GM18907 (cell line): ENCODE data around the gene CRYZL1.
"Not testable (repeated sequence)": the region's sequence is repeated elsewhere in the genome, so short reads cannot be mapped to it uniquely, and the experiment has no call there.

Source experiments
- ATAC-seq: cut with Tn5 transposase; IDR thresholded peaks from one replicate; pipeline ENCODE4 v1.9.1; 2021; ENCODE audit warnings: mild to moderate bottlenecking, moderate library complexity; ENCODE audit not compliant: unreplicated experiment

Gene CRYZL1

DNA sequence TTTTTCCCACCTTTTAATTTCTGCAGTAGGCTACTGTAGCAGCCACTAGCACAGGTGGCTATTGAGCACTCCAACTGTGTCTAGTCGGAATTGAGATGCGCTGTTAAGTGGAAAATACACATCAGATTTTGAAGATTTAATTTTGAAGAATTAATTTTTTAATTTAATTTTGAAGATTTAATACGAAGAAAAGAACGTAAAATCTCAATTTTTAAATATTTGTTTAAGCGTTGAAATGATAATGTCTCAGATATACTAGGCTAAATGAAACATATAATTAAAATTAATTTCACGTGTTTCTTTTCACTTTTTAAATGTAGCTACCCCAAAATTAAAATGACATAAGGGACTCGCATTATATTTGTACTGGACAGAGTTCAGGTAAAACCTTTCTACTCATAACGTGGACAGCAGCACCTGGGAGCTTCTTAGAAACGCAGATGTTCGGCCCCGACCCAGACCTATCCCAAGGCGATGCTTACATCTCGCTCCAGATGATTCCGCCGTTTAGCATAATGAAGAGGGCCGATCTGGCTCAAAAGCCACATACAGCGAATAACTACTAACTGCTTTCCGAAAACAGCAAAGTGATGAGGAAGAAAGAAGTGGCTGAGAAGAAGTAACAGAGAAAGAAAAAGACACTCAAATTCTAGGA, 717 bp downstream of the CRYZL1 start:
- ATAC-seq = no peak

GRCh38 chr21:33634254-33634653, 7.3 kb downstream of the CRYZL1 start:
- no peak for ATAC-seq

- not testable (repeated sequence) for ATAC-seq
Observed at GRCh38 chr21:33626151-33626550, 15.4 kb downstream of the CRYZL1 start.

DNA sequence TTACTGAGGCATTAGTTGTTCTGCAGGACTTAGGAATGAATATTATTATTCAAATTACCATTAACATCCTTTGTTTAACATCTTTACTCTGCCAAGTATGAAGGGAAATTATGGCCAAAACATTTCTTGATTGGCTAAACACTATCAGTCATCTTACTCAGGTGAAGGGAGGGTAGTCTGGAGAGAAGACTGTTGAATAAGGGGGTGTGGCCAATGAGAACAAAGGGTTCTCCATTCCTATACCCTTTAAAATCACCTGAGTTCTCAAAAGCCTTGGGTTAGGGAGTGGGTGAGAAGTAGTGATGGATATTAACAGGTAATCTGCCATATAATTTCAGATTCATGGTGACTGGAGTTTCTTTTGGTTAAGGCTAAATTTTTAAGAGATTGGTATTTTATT, 19.3 kb downstream of the CRYZL1 start:
- no peak for ATAC-seq

GRCh38 chr21:33619726-33620125, 21.8 kb downstream of the CRYZL1 start:
- ATAC-seq = no peak

GRCh38 chr21:33618407-33618806, 23.1 kb downstream of the CRYZL1 start:
- no peak for ATAC-seq

DNA sequence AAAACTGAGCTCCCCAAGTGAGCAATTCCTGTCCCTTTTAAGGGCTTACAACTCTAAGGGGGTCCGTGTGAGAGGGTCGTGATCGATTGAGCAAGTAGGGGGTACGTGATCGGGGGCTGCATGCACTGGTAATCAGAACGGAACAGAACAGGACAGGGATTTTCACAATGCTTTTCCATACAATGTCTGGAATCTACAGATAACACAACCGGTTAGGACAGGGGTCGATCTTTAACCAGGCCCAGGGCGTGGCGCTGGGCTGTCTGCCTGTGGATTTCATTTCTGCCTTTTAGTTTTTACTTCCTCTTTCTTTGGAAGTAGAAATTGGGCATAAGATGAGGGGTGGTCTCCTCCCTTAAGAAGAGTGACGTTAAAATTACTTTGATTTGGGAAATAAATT, 24.0 kb downstream of the CRYZL1 start:
- not testable (repeated sequence) for ATAC-seq

GRCh38 chr21:33611006-33611744, 30.4 kb downstream of the CRYZL1 start:
- ATAC-seq = no peak

DNA sequence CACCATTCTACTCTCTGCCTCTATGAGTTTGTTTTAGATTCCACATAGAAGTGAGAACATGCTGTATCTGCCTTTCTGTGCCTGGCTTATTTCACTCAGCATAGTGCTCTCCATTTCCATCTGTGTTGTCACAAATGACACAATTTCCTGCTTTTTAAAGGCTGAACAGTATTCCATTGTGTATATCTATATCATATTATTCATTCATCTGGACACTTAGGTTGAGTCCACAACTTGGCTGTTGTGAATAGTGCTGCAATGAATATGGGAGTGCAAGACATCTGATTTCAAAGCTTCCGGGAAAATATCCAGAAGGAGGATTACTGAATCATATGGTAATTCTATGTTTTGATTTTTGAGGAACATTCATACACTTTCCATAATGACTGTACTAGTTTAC, 33.0 kb downstream of the CRYZL1 start:
- ATAC-seq = no peak

- ATAC-seq = no peak
Observed at GRCh38 chr21:33598051-33598450, 43.5 kb downstream of the CRYZL1 start.

GRCh38 chr21:33588485-33589335, 52.8 kb downstream of the CRYZL1 start, which contains the start of gene DONSON:
TSS of gene DONSON (minus strand) at chr21:33588684. CDS start at chr21:33588641, 43 bp downstream.
- ATAC-seq = peak; percentile 88

DNA sequence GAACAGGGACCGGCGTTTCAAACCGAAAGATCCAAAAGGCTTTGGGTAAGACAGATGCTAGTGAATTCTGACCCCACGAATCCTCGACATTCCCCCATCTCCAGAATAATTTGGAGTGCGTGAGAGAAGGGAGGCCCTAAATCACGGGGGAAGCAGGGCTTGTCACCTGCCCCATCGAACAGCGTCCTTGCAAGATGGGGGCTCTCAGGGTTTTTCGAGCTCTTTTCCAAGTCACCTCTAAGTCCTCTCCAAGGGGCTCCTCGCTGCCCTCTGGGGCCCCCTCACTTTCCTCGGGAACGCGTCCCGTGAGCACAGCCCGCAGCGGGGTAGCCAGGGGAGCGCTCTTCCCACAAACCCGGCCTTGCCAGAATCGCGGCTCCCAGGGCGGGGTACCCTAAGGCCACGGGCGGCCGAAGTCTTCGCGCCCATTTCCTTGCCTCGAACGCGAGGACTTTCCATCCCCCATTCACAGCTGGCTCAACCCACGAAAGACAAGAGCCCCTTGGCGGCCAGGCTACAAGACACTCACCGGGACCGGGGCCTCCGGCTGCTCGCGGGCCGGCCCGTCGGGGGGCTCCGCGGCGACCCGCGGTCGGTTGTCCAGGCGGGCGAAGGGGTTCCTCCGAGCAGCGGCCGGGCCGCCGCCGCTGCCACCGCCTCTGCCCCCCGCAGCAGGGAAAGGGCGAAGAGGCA, 53.6 kb downstream of the CRYZL1 start:
- peak; percentile 44 for ATAC-seq

- ATAC-seq = no peak
Observed at GRCh38 chr21:33586927-33587326, 54.6 kb downstream of the CRYZL1 start.

DNA sequence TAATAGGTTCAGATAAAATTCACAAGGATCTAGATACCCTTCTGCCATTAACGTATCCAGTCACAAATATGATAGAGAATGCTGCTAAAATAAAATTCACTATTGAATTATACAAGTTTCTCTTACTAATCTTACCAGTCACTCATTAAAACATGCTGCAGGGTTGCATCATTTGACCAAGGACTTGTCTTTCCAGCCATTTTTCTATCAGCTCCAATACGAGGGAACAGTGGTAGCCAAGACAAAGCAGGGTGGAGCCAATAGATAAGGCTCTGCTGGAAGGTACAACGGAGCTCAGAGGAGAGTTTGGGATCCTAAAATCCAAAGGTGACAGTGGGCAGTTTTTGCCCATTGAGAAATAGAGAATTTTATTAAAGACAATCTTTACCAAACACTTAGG, 57.1 kb downstream of the CRYZL1 start:
- ATAC-seq = no peak

DNA sequence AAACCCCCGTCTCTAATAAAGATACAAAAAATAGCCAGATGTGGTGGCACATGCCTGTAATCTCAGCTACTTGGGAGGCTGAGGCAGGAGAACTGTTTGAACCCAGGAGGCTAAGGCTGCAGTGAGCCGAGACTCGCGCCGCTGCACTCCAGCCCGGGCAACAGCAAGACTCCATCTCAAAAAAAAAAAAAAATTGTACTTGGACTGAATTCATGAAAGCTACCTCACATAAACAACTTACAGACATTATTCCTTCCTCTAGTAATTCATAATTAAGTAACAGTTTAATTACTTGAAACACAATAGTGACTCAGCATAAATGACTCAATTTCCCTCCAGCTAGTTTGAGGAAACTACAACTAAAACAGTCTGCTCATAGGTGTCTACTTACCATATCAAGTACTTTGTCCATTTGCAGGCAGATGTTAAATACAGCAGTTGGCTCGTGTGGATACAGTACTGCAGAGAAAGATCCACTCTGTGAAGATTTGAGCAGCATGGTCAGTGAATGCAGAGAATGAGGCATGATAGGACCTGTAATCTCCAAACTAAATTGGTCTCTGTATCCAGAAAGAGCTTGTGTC, 62.5 kb downstream of the CRYZL1 start:
- ATAC-seq = no peak

DNA sequence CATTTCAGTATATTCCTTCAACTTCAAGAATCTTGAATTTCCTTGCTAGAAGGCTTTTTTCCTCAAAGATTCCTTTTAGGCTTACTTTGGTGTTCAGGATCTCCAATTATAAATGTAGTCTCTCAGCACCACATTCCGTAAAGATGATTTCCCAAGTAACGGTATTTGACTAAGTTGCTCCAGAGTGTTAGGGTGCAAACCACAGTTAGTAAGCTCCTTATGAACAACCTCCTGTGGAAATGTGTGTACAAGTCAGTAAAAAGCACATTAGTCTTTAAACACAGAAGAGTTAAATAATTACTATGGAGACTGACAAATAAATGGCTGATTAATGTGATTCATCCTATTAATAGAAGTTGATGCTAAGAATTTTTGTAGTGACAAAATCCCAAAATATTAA, 63.3 kb downstream of the CRYZL1 start:
- ATAC-seq = no peak

DNA sequence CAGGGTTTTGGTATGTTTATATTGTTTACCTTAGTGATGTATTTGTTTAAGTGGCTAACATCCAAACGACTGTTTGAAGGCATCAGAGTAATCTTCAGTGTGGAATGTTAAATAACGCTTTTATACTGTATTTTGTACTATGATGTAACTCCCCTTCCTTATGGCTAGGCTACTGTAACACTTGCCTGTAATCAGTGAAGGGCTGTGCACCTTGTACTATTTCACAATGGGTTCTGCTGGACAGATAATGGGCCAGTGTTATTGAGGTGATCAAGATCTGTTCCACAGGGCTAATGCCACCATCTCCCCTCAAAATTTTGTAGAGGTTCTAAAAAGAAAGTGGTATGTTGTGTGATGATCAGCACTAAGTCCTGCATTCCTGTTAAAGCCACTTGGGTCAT, 64.8 kb downstream of the CRYZL1 start:
- ATAC-seq = not testable (repeated sequence)

- no peak for ATAC-seq
Observed at GRCh38 chr21:33572350-33572749, 69.2 kb downstream of the CRYZL1 start.

DNA sequence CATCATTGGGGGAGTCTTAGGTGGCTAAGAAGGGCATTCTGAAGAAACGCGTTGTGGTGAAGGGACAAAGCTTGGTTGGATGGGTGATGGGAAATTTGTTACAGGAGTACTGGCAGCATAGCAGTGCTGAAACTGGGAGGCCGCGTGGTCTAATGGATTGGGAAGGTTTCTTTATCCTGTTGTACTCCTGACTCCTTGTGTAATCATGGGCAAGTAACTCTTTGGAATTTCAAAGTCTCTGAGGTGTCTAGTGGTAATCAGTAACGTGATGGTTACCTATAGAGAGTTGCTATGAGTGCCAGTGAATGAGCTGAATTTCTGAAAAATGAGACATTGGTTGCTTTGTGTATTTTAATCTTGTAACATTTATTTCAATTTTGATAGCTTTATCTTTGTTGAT, 71.5 kb downstream of the CRYZL1 start:
- no peak for ATAC-seq

GRCh38 chr21:33568448-33568847, 73.1 kb downstream of the CRYZL1 start:
- no peak for ATAC-seq

DNA sequence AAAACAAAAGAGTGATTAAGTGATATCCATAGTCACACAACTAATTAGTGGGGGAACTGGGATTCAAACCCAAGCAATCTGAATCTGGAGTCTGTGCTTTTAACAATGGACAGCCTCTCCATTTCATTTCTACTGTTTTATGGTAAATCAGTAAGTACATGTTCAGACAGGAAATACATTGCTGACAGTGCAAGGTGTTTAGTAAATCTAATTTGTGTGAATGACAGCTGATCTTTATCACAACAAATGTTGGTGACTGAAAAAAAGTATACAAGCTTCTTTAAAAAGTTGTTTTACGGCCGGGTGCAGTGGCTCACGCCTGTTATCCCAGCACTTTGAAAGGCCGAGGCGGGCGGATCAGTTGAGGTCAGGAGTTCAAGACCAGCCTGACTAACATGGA, 73.6 kb downstream of the CRYZL1 start:
- ATAC-seq = no peak
